ENCODE measurements around the gene UBAC1. TPM values are rescaled to one million over a fixed set of nuclear protein-coding genes. Genes with fewer than 3 reads are reported as not detected.
A peak's percentile ranks its signal among the peaks of the same experiment; 100 is the strongest.
"Not testable (repeated sequence)": the region's sequence is repeated elsewhere in the genome, so short reads cannot be mapped to it uniquely, and the experiment has no call there.

UBAC1 gene
- total RNA-seq, 1 donor from 2014 or later, result 107 TPM

- ATAC-seq (ENCODE audit: poor library complexity) (peak; percentile 63), DNase-seq (no peak)
- intact Hi-C loops (cut with DNase I), result no loop called here
These were observed 62.4 kb downstream of the UBAC1 start for GRCh38 chr9:135898634-135899407.

- intact Hi-C loops (cut with DNase I), result no loop called here
- DNase-seq (no peak), ATAC-seq (ENCODE audit: poor library complexity) (no peak)
These were observed 64.5 kb downstream of the UBAC1 start for GRCh38 chr9:135896626-135897025.

GRCh38 chr9:135896205-135896604 lies 65.0 kb downstream of the UBAC1 start:
- ATAC-seq (ENCODE audit: poor library complexity), result no peak
- DNase-seq, result no peak
- intact Hi-C loops (cut with DNase I), result no loop called here

- ATAC-seq (ENCODE audit: poor library complexity) (no peak), DNase-seq (no peak)
- intact Hi-C loops (cut with DNase I), result no loop called here
These were observed 65.8 kb downstream of the UBAC1 start for GRCh38 chr9:135895202-135895848.

GRCh38 chr9:135893104-135893503 lies 68.1 kb downstream of the UBAC1 start:
- ATAC-seq (ENCODE audit: poor library complexity) (no peak), DNase-seq (no peak)
- intact Hi-C loops (cut with DNase I), result no loop called here

GRCh38 chr9:135892327-135892726 lies 68.8 kb downstream of the UBAC1 start:
- intact Hi-C loops (cut with DNase I); DNase-seq: not testable (repeated sequence)

GRCh38 chr9:135891027-135891631 lies 70.0 kb downstream of the UBAC1 start:
- ATAC-seq (ENCODE audit: poor library complexity), result no peak
- no peak for DNase-seq
- intact Hi-C loops (cut with DNase I), result no loop called here

More at GRCh38 chr9:135892327-135892726, 68.8 kb downstream of the UBAC1 start:
- not testable (repeated sequence) for ATAC-seq (ENCODE audit: poor library complexity)

GRCh38 chr9:135890190-135891026 lies 70.8 kb downstream of the UBAC1 start:
- intact Hi-C loops (cut with DNase I), result no loop called here
- ATAC-seq (ENCODE audit: poor library complexity) (no peak), DNase-seq (no peak)

GRCh38 chr9:135889564-135890189 lies 71.5 kb downstream of the UBAC1 start:
- intact Hi-C loops (cut with DNase I), result no loop called here
- ATAC-seq (ENCODE audit: poor library complexity), result no peak
- DNase-seq, result no peak

GRCh38 chr9:135888766-135889394 lies 72.3 kb downstream of the UBAC1 start:
- no peak for DNase-seq
- intact Hi-C loops (cut with DNase I), result no loop called here
- no peak for ATAC-seq (ENCODE audit: poor library complexity)

GRCh38 chr9:135888126-135888765 lies 72.9 kb downstream of the UBAC1 start:
- ATAC-seq (ENCODE audit: poor library complexity) (no peak), DNase-seq (no peak)
- intact Hi-C loops (cut with DNase I), result no loop called here

GRCh38 chr9:135887585-135888050 lies 73.6 kb downstream of the UBAC1 start:
- intact Hi-C loops (cut with DNase I), result no loop called here
- ATAC-seq (ENCODE audit: poor library complexity) (peak; percentile 32), DNase-seq (peak; percentile 51)

GRCh38 chr9:135887021-135887507 lies 74.1 kb downstream of the UBAC1 start:
- DNase-seq, result peak; percentile 72
- ATAC-seq (ENCODE audit: poor library complexity), result peak; percentile 77
- intact Hi-C loops (cut with DNase I), result no loop called here

- intact Hi-C loops (cut with DNase I), result no loop called here
- DNase-seq (no peak), ATAC-seq (ENCODE audit: poor library complexity) (peak; percentile 4)
These were observed 74.8 kb downstream of the UBAC1 start for GRCh38 chr9:135886147-135886981.

GRCh38 chr9:135885100-135885853 lies 75.9 kb downstream of the UBAC1 start:
- ATAC-seq (ENCODE audit: poor library complexity) (no peak), DNase-seq (no peak)
- intact Hi-C loops (cut with DNase I), result no loop called here
